NCI-H2107 treated with DMSO at 0.1 percent for 48 hours (cell line): Measurements from ENCODE around the gene GATM.
"Not testable (repeated sequence)": the region's sequence is repeated elsewhere in the genome, so short reads cannot be mapped to it uniquely, and the experiment has no call there.

Source experiments
- DNase-seq: peaks from one replicate; lab custom pipeline; 2025; ENCODE audit not compliant: unreplicated experiment; lab: John Stamatoyannopoulos, UW

GATM gene

DNA sequence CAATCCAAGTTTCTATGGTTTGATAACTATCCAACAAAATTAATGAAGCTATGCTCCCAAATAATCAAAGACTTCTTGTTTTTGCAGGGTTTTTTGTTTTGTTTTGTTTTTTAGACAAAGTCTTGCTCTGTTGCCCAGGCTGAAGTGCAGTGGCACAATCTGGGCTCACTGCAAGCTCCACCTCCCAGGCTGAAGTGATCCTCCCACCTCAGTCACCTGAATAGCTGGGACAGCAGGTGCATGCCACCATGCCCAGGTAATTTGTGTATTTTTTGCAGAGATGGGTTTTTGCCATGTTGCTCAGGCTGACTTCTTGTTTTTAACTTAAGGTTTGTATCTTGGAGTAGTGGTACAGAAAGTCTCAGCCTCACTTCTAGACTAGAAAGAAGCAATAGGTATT, 11.0 kb upstream of the GATM start:
- DNase-seq, result no peak

DNA sequence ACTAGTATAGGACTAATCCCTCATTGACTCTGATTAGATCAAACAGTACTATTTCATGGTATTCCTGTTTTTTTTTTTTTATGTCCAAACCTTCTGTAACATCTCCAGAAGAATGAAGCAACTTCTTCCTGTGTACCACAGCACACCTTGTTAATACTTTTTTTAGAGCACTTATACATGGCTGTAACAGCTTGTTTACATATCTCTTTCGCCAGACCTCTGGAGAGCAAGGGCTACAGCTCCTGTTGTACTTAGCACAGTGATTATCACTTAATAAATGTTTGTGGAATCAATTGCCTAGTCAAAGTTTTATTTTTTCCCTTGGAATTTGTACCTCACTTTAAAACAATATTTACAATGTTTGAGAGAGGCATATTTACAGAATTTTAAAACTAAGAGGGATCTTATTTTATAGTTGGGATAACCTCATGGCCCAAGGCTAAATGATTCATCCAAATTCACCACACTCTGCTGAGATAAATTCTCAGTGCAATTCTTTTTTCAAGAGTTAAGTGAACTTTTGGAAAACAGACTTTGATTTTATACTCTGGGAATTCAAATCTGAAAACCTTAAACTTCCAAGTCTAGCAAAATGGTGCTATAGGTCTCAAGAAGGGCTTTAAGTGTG, 9.2 kb upstream of the GATM start:
- no peak for DNase-seq

DNA sequence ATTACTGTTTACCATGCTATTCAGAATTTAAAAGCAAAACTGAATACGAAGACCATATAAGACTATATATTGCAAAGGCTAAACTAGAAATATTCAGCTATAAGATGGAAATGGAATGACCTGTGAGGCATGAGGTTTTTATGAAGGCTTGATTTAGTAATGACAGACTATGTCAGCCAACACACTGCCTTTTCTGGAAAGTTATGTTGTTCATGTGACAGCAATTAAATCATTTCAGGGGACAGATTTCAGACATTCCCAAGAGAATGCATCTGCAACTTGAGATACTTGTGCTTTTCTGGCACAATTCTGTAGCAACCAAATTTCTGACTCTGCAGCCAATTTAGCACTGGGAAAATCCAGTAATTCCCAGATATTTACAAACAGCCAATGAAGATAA, 8.6 kb upstream of the GATM start:
- no peak for DNase-seq

DNA sequence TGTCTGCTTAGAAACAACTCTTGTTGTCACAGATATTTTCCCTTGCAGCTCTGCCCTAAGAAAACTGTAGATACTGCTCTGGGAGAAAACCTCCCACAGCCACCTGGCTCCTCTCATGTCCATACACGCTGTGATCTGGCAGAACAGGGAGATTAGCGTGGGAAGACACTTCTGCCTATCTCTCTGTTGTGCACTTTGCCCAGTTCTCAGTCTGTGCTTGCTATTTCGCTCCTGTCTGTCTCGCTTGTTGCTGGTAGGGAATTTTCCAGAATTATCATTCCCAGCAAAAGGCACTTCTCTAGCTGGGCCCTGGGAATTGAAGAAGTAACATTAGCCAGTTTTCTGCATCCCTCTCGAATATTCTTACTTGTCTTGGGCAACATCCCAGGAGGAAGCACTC, 8.1 kb upstream of the GATM start:
- DNase-seq, result no peak

DNA sequence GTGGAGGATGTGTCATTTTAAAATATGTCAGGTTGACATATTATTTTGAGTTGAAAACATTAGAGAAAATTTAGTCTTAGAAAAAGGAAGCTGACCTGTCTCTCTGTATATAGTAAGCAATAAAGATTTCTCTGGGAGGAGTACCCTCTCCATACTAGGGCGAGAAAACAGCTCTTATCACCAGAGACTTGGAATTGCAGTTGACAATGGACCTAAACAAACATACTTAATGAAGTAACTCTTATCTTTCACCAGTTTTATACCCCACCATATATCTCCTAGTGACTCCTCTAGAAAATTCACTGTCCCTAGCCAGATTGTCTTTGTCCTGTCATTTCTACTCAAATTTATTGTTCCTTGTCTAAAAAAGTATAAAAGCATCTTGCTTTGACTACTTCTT, 7.2 kb upstream of the GATM start:
- no peak for DNase-seq

DNA sequence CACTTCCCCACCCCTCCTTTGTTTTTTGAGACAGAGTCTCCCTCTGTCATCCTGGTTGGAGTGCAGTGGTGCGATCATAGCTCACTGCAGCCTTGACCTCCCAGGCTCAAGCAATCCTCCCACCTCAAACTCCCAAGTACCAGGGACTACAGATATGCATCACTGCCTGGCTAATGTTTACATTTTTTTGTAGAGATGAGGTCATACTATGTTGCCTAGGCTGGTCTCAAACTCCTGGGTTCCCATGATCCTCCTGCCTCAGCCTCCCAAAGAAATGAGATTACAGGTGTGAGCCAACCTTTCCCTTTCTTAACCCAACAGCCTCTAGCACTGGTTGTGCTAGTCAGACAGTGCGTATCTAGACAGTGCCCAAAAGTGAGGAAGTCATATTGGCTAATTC, 6.4 kb upstream of the GATM start:
- DNase-seq, result no peak

DNA sequence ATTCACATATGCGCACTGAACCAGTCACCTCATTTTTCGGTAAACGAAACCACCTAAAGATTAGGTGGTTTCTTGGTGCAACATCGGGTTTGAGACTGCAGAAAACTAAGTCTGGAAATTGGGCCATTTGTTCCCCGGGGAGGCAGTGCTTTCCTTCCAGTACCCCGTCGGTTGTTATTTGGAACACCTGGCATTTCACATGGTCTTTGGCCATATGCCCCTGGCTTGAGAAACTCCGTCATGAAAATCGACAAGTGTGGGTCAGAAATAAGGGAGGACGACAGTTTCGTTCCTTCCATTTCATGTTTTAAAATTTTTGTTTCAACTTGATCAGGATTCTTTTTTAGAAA, 544 bp upstream of the GATM start:
- no peak for DNase-seq

DNA sequence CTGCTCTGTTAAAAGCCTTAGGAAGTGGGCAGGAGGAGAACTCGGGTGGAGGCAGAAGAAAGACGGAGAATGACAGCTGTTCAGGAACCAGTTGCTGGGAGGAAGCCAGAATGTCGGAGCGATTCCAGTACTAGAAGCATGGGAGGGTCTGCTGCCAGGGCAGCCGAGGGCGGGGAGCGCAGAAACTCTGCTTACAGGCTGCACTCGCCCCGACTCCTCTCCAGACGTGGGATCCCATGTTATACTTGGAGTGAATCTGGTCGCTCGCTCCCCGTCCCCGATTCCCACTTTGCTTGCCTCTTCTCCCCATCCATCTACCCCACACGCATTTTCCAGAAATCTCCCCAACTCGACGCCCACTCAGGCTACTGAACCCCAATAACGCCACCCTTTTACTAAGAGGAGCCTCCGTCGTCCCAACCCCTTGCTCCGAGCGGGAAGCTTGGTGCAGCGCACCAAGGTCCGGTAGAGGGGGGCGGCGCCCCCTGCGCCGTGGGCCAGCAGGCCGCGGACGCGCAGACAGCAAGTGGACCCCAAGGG, 665 bp downstream of the GATM start:
- no peak for DNase-seq

DNA sequence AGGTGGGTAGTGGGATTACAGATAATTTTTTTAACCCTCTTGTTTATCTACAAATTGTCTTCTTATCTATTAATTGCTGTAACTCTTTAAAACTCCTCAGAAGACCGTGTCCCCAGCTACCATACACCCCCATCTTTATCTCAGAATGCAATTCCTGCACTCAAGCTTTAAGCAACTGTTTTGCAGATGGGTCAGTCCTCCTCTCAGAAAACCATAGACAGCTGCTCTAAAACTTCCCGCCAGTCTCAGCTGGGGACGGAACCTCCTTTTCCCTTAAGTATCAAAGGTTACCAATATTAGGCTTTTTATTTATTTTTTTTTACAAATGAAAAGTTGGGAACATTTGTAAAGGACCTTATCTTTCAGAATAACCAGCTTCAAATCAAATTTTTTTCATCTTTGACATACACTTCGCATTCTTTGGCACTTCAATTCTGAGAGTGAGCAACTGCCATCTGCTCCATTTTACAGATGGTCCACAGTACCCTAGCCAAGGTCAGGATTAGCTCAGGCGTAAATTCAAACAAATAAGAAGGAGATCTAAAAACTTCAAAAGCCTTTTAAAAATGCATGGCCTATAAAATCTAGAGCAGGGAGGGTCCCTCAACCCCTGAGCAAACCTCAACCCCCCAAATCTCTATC, 1.3 kb downstream of the GATM start:
- DNase-seq, result no peak

DNA sequence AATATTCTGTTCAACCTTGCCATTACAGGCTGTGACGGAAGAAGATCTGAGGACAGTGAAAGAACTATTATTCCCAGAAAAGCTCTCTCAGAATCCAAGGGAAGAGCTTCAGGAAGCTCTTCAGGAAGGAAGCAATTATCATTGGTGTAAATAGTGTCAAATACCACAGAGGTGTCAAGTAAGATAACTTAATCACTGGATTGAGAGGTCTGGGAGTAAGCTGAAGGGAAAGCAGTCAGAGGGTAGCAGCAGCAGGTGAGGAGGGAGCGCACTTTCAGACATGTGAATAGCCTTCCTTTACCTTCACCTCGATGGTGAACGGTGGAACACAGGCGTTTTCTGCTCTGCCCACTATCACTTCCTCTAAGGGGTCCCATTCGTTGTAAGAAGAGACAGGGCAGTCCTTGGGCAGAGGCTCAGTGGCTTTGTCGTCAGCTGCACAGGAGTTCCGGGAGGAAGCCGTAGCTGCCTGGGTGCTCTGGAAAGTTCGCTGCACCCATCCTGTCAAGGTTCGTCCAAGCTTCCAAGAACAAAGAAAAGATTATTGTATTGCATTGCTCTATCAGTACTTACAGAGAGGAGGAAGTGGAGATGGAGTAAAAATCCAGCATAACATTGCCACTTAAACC, 1.9 kb downstream of the GATM start:
- no peak for DNase-seq

DNA sequence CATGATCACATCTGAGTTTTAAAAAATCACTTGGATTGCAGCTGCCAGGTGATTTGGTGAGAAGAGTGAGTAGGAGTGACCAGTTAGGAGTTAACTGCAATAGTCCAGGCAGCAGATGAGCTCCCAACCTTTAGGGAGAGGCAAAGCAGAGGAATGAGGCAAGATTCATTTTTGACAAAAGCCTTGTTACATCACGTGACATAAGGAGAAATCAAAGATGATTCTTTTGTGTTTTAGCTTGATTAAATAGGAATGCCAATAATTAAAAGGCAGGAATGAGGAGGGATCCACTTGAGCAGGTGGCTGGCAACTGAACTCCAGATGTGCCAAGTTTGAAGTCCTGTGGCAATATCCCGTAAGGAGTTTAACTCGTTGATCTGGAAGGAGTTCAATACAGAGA, 2.5 kb downstream of the GATM start:
- no peak for DNase-seq

DNA sequence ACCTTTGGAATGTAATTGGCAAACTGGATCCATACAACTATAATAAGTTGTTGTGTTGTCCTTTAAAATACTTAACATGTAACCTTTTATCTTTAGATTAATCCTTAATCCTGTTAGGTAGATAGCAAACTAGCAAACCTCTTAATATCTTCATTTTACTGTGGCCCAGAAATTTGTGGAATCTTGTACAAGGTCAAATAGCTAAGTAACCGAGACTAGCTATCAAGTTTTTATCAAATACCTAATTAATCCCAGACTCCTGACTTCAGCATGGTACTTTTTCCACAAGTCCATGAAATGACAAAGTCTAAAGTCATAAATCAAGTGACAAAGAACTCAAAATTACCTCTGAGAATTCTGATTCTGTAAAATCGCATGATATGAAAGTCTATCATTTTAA, 4.4 kb downstream of the GATM start:
- DNase-seq, result no peak

DNA sequence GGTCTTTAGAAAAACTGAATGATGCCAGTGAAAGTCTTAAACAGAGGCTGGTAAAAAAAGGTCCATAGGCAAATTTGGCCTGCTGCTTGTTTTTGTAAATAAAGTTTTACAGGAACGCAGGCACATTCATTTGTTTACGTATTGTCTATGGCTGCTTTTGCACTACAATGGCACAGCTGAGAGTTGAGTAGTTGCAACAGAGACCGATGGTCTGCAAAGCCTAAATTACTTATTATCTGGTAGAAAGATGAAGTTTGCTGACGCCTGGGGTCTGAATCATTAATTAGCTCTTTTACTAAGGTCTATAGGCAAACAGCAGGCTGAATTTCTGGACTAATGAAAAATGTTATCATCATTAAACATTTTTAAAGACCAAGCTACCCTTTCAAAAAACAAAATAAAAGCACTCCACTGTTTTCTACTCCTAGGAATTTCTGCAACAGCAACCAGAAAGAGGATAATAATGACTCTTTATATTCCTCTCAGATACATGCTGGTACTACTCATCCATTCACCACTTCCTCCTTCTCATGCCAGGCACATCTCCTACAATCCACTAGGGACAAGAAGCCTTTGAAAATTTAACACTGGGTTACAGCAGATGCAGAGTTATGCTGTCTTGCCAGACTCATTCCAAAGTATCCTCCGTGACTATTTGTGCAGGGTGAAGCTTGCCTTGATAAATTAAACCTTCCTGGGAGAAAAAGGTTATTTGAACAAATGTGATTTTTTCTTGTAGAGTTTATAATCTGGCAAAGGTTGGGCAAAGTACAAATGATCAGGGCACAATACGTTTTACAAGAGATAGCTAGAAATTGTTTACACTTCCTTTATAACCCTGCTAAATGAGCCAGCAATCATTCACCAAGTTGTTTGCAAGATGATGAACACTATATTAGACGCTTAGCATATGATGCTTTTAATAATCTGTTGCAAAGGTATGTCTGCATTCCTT, 6.0 kb downstream of the GATM start:
- no peak for DNase-seq

DNA sequence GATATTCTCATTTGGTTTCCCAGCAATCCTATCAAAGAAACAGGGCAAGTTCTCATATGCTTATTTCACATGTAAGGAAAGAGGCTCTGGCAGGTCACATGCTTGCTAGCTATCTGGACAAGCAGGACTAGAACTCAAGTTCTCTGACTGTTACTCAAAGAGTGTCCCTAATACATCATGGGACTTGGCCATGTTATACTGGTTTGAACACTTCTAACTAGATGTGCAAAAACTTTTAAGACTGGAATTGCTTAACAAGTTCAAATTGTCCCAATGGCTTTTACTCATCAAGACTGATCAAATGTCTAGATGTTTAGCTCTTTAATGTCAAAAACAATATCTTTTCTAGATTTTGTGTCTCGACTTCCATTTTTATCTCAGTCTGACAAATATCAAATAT, 6.8 kb downstream of the GATM start:
- no peak for DNase-seq

DNA sequence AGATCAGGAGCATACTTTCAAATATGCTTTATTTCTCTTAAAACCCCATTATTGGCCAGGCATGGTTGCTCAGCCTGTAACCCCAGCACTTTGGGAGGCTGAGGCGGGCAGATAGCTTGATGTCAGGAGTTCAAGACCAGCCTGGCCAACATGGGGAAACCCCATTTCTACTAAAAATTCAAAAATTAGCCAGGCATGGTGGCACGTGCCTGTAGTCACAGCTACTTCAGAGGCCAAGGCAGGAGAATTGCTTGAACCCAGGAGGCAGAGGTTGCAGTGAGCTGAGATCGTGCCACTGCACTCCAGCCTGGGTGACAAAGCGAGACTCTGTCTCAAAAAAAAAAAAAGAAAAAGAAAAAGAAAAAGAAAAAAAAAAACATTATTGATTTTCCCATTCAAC, 8.3 kb downstream of the GATM start:
- DNase-seq, result not testable (repeated sequence)

DNA sequence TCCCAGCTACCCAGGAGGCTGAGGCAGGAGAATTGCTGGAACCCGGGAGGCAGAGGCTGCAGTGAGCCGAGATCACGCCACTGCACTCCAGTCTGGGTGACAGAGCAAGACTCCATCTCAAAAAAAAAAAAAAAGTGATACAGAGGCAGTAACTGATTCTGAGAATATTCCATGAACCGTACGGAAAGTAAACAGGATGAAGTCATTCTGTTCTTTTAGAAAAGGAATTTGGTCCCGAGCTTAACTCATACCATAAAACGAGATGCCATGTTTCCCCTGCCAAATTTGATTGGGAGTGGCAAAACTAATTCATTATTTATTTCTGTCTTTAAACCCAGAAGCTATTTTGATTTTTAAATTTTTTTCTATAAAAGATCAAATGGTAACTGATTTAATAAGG, 11.1 kb downstream of the GATM start:
- DNase-seq, result not testable (repeated sequence)

DNA sequence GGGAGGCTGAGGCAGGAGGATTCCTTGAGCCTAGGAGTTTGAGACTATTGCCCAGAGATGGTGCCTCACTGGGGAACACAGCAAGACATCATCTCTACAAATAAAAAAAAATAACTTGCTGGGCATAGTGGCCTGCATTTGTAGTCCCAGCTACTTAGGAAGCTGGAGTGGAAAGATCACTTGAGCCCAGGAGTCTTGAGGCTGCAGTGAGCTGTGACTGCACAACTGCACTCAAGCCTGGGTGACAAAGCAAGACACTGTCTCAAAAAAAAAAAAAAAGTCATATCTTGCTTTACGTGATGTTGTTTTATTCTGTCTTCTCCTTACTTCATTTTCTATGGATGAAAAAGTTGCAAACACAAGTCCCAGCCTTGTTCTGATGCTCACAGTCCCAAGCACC, 14.1 kb downstream of the GATM start:
- DNase-seq, result no peak

DNA sequence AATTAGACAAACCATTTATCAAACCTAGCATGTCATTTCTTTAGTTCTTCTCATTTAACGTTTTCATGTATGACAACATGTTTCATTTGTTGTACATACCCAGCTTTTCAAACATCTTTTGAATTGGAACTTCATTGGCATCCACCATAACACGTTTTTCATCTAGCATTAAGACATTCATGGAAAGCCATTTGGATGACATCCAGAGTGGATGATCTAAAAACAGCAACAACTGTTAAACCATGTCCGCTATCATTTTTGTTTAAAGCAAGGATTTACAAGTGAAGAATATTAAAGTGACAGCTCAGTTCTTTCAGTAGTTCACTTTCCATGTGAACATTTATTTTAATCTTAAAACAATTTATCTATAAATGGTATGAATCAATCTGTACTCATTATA, 14.5 kb downstream of the GATM start:
- no peak for DNase-seq

DNA sequence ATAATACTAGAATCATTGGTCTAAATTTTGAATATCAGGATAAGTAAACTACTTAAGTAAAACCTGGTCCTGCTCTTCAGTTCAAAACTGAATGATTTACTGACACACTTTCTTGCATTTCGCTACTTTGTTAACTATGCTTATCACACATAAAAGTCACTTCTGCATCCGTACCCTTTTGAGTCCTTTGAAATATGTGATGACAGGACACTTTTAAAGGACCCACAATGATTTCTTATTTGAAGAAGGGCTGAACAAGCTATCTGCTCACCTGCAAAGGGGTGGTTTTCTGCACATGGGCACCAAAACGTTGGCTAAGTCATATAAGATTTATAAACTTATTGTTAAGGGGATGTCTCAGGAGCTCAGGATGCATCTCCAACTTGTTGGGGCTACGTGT, 15.0 kb downstream of the GATM start:
- DNase-seq, result no peak

DNA sequence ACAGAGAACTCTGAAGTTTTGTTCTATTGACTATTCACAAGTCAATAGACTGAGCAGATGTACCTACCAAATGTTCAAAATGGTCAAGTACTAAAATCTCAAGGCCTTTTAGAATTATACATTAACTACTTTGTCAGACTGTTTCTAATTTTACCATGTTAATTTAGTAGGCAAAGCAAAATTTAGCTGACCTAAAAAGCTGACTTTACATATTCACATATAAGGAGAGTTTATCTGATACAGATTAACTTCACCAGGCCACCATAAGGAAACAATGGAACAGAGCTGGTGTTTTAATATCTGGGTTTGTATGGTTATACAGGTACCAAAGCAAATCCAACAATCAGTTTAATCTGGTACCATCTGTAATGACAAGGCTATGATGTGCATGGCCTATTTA, 15.9 kb downstream of the GATM start:
- DNase-seq, result no peak

DNA sequence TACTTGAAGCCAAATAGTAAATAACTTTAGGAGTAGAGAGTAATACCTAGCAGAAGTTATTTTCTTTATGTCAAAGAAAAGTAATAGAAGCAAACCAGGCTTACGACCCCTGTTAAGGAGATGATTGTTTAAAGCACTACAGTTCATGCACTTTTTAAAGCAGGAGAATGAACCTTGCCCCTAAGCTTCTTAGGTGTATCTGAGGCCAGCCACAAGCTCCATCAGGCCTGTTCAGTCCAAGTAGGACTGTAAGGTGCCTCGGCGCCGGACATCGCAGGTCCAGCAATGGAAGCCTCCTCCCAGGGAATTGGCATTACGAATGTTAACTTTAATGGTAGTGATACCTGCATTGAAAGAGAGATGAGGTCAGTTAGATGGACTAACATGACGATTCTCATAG, 16.5 kb downstream of the GATM start:
- DNase-seq, result no peak

DNA sequence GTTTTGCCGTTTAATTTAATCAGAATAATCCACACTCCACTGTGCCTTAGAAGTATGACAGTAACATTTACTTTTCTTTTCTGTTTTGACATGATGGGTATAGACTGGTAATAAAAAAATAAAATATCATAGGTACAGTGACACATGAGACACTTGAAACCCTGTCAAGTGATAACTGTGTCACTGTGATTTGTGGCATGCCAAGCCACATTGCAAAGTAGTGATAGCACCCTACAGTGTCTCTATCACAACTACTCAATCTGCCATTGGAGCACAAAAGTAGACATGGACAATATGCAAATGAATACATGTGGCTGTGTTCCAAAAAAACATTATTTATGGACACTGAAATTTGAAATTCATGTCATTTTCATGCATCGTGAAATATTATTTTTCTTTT, 22.5 kb downstream of the GATM start:
- no peak for DNase-seq
